HG03378 (cell line): ENCODE measurements around the gene BMERB1.

Experiments used
- ATAC-seq: cut with Tn5 transposase; IDR thresholded peaks from one replicate; pipeline ENCODE4 v1.9.1; 2021; ENCODE audit warnings: mild to moderate bottlenecking, moderate library complexity; ENCODE audit not compliant: unreplicated experiment

Gene BMERB1

DNA sequence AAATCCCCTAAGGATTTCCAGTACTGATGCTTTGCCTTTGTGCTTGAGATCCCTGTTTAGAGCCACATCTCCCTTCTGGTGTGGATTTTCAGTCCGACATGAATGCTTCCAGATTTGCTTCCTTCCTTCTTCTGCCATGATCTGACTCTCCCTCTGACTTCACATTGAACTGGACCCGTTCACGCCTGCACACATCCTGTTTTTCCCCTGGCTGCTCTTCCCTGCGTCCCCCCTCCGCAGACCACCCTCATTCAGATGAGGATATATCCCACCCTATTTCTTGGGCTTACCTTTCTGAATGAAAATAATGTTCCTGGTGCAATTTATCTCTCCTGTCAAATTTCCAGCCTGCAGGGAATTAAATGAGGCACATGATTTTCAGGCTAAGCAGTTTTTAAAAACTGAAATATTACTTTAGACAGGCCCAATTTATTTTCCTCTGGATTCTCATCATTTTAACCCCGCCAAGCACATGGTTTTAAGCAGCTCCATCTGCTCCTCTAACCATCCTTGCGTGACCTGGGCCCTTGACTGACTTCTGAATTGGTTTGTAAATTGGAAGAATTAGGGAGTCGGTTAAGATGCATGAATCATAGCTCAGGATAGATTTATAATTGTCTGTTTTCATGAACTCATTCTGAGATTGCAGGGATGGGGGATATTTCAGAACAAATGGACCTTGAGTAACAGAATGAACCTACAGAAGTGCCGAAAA, 59.2 kb downstream of the BMERB1 start:
- ATAC-seq, result no peak

- no peak for ATAC-seq
Observed at GRCh38 chr16:15494236-15494635, 59.8 kb downstream of the BMERB1 start.

DNA sequence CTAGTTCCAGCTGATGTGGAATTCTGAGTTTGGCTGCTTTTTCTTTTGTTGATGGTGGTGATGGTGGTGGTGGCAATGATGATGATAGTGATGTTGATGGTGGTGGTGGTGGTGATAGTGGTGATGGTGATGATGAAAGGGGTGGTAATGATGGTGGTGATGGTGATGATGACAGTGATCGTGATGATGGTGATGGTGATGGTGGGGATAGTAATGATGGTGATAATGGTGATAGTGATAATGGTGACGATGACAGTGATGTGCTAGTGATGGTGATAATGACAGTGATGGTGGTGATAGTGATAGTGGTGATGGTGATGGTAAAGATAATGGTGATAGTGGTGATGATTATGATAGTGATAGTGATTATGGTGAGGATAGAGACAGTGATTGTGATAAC, 61.5 kb downstream of the BMERB1 start:
- no peak for ATAC-seq

DNA sequence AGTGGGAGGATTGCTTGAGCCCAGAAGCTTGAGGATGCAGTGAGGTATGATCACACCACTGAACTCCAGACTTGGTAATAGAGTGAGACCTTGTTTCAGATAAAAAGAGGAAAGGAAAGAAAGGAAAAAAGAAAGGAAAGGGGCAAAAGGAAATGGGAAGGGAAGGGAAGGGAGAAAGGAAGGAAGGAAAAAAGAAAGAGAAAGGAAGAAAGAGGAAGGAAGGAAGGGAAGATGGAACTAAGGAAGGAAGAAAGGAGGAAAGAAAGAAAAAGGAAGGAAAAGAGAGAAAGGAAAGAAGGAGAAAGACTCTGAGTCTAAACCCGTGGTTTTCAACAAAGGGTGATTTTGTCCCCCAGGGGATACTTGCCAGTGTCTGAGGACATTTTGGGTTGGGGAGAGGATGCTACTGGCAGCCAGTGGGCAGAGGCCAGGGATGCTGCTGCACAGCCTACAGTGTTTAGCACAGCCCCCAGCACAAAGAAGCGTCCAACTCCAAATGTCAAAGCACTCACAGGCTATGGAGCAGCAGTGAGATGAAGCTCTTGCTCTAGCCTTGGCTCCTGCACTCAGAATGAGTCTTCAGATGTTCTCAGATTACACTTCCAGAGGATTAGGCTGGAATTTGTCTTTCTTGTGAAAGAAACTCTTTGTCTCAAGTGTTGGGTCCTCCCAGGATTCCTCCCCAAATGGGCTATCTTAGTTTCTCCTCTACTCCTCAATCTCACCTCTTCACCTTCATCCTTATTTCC, 64.2 kb downstream of the BMERB1 start:
- no peak for ATAC-seq

GRCh38 chr16:15502041-15502725, 67.8 kb downstream of the BMERB1 start:
- no peak for ATAC-seq

DNA sequence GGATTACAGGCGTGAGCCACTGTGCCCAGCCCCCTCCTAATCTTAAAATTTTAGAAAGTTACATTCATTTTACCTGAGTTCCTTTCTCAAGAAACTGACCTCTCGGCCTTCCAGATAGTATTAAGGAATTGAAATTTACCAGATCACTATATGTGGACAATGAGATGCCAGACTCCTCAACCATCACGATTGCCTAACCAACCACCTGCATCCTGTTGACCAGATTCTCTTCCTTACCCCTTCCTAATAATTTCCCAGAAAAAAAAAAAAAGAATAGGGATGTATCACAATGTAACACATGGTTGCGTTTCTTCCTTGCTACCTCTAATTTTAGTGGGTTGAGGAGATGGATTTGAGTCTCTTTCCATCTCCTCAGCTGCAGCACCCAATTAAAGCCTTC, 72.1 kb downstream of the BMERB1 start:
- ATAC-seq, result no peak

DNA sequence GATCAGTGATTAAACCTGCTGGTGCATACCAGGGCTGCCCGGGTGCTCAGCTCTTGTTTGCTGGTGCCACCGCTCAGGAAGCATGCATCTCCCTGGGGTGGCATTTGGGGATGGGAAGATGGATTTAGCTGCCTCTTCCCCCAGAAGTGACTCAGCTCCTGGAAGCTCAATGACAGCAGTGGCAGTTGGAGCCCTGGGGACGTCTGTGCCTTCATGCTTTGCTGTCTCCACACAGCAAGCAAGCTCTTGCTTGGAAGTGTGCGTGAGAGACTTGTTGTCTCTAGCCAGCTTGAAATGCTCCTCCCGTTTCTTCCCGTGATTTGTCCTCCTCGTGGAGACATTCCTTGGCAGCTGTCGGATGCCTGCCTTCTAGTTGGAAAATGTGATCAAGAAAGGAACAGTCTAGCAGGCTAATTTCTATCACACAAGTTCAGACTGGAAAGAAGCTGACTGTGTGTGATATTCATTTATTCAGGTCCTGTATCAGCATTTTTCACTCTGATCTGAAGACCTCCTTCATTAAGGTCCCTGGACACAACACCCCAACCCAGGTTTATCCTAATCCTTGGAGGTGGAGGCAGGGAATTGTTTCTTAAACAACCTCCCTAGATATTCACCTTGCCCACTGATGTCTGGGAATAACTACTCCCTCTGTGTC, 73.0 kb downstream of the BMERB1 start:
- no peak for ATAC-seq

DNA sequence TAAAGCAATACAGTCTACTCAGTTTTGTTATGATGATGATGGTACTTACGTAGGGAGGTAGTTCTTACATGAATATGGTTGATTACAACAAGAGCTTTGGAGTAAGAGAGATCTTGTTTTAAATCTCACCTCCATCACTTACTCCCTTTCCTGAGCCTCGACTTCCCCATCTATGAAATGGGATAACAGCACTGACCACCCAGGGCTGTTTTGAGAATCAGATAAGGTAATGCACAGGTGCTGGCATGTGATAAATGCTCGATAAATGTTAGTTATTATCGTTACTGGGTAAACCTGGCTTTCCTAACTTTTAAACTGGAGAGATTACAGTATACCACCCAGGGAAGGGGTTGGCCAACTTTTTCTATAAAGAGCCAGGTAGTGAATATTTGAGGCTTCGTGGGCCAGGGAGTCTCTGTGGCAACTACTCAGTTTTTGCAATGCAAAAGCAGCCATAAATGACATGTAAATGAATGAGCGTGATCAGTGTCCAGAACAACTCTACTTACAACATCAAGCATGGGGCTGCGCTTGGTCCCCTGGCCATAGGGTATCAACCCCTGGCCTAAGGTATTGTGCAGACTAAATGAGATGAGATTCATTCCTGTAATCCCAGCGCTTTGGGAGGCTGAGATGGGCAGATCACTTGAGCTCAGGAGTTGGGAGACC, 73.7 kb downstream of the BMERB1 start:
- ATAC-seq, result no peak

DNA sequence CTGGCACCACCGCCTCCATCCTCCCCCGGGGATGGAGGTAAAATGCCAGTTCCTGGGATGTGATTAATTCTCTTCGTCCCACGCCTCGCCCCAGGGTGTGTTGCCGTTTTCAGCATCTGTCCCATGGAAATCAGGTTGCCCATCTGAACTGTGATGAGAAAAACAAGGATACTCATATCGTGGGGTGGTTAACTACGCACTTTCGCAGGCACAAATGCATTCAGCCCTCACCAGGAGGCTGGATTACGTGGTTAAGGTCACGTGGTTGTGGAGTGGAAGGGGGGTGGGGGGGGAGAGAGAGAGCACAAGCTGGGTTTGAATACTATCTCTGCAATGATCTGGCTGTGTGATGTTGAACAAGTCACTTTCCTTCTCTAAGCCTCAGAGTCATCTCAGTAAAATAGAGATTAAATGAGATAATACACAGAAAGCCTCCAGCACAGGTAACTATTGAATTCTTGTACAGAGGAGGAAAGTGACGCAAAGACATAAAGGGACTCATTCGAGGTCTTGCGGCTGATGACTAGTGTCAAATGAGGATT, 74.7 kb downstream of the BMERB1 start:
- ATAC-seq, result no peak

GRCh38 chr16:15509593-15510535, 75.5 kb downstream of the BMERB1 start:
- no peak for ATAC-seq

- ATAC-seq, result no peak
Observed at GRCh38 chr16:15510992-15511391, 76.6 kb downstream of the BMERB1 start.

DNA sequence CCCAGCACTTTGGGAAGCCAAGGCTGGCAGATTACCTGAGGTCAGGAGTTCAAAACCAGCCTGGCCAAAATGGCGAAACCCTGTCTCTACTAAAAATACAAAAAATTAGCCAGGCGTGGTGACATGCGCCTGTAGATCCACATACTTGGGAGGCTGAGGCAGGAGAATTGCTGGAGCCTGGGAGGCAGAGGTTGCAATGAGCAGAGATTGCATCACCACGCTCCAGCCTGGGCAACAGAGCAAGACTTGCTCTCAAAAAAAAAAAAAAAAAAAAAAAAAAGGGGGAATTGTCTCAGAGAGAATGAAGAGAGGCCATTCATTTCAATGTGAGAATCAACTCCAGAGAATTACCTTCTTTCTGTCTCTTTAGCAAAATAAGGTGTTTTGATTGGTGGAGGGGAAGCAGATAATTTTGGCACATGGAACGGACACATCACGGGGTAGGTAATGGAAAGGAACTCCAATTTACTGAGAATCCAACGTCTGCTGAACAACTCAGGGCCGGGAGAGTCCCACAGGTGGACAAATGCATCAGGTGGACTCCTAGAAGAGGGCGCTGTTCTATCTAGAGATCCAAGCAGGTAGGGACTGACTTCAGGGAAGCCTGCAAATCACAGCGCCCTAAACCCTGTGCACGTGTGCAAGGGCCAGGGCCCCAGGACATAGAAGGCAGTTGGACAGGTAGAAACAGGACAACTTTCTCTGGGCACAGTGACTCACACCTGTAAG, 77.5 kb downstream of the BMERB1 start:
- no peak for ATAC-seq

DNA sequence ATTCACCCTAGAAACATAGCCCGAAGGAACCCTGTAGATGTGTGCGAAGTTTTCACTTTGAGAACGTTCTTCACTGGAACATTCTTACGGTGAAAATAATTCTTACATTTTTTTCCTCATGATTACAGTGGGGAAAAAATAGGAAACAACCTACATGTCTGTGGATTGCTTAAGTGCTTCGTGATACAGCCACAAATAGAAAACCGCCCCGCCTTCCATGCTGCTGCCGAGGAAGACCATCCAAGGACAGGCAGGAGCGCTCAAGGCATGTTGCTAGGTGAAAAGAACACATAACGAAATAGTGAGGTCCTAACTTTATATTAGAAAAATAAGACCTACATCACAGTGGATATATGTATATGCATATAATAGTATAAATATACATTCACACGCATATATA, 78.8 kb downstream of the BMERB1 start:
- ATAC-seq, result no peak

DNA sequence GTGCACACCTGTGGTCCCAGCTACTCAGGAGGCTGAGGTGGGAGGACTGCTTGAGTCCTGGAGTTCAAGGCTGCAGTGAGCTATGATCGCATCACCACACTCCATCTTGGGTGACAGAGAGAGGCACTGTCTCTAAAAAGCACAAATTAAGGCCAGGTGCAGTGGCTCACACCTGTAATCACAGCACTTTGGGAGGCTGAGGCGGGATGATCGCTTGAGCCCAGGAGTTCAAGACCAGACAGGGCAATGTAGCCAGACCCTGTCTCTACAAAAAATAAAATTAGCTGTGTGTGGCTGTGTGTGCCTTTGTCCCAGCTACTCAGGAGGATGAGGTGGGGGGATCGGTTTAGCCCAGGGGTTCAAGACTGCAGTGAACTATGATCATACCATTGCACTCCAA, 81.6 kb downstream of the BMERB1 start:
- ATAC-seq, result no peak

DNA sequence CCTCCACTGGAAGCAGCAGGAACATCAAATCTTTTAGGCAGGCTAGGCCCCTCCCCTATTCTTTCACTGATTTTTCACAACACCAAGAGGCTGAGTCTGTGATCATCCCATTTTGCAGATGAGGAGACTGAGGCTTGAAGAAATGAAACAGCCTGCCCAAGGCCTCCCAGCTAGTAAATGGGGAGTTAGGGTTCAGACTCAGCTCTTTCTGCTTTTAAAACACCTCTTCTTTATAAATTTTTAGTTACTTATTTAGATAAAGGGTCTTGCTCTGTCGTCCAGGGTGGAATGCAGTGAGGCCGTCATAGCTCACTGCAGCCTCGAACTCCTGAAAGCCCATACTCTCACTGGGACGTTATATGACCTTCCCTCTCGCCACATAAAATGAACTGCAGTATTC, 82.2 kb downstream of the BMERB1 start:
- no peak for ATAC-seq

DNA sequence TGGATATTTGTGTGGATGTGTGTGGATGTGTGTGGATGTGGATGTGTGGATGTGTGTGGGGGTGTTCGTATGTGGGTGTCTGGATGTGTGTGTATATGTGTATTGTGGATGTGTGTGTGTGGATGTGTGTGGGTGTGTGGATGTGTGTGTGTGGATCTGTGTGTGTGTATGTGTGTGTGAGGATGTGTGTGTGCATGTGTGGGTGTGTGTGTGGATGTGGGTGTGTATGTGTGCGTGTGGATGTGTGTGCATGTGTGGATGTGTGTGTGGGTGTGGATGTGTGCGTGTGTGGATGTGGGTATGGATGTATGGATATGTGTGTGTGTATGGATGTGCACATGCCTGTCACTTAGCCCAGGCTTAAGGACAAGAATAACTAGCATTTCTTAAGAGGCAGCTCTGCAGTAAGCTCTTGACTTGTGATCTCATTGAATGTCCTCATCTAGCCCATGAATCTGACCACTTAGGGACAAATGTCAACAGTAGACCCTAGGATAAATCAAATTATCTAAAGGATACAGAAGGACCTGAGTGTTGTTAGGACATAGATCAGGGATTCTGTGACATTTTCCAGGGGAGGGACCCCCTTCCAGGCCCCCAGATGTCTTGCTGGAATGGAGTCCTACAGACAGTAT, 83.5 kb downstream of the BMERB1 start:
- no peak for ATAC-seq

- no peak for ATAC-seq
Observed at GRCh38 chr16:15518381-15519351, 84.3 kb downstream of the BMERB1 start.
